Sigmoid colon (tissue), 3 donors: ENCODE data around the gene ACTG1.

Experiments
- POLR2A ChIP-seq, 2 donors: fragments of 450-650 bp; IDR thresholded peaks; one replicate each; pipeline ENCODE4 v1.6.1; 2016; ENCODE audit warnings: antibody characterized with exemption in 2 of 2, mild to moderate bottlenecking in 2 of 2, moderate library complexity in 2 of 2
- TF ChIP-seq, protein P1 (sequence below), 4 experiments: fragments of 450-650 bp in 3 of 4; fragments of 200-600 bp in 1 of 4; IDR thresholded peaks; one replicate each; pipeline ENCODE4 v1.5.1; 2016 to 2019; ENCODE audit warnings: antibody characterized with exemption in 4 of 4, mild to moderate bottlenecking in 3 of 4, moderate library complexity in 2 of 4

DNA sequence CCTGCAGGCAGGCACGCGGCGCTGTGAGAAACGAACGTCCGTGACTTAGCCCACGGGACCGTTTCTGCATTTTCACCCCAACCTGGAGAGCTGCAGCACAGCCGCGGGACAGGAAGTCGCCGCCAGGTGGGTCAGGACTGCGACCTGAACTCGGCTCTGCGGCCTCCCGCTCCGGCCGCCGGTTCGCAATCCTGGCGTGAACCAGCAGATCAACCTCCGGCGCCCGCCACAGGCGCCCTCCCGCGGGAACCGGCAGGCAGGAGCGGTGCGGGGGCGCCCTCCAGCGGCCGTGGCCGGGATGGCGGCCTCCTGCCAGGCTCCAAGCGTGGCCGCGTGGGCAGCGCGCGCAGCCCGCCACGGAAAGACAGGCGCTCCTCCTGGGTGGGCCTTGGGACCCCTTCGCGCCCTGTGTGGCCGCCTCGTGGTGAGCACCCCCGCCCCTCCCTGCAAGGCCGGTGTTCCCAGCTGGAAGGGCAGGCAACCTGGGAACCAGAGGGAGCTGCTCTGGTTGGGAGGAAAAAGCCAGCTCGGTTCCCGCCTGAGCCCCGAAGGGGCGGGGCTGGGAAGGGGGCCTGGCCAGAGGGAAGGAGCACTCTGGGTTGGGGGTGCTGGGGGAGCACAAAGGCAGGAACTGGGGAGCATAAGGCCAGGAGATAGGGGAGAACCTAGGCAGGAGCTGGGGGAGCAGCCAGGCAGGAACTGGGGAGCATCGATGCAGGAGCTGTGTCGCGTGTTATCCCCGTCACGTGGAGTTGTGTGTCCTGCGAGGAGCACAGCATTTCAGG, 28.2 kb downstream of the ACTG1 start:
- TF ChIP-seq, protein P1, sequence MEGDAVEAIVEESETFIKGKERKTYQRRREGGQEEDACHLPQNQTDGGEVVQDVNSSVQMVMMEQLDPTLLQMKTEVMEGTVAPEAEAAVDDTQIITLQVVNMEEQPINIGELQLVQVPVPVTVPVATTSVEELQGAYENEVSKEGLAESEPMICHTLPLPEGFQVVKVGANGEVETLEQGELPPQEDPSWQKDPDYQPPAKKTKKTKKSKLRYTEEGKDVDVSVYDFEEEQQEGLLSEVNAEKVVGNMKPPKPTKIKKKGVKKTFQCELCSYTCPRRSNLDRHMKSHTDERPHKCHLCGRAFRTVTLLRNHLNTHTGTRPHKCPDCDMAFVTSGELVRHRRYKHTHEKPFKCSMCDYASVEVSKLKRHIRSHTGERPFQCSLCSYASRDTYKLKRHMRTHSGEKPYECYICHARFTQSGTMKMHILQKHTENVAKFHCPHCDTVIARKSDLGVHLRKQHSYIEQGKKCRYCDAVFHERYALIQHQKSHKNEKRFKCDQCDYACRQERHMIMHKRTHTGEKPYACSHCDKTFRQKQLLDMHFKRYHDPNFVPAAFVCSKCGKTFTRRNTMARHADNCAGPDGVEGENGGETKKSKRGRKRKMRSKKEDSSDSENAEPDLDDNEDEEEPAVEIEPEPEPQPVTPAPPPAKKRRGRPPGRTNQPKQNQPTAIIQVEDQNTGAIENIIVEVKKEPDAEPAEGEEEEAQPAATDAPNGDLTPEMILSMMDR (IDR thresholded peaks at IDR 0.05), result peak; percentile 60 to 99 (median 84)
- TF ChIP-seq POLR2A (IDR thresholded peaks at IDR 0.05), result no peak
